Measurements from ENCODE around the gene CISTR.
"Not testable (repeated sequence)": the region's sequence is repeated elsewhere in the genome, so short reads cannot be mapped to it uniquely, and the experiment has no call there.

CISTR gene

DNA sequence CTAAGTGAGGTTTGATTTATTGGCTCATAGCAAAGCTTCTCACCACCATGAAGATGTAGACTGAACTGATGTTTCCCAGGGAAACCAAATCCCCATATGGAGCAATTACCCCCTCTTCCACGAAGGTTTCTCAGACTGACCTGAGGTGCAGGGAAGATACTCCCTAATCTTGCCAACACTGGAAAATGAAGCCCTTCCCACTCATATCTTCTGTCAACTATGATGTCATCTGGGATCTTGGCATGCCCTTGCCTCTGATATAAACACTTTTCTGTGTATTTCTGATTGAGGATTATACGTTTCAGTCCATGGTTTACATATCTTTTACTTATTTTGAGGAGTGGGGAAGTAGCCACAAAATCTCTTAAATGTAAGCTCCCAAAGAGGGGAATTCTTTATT is 14.1 kb upstream of the CISTR start:
- H3K4me3 ChIP-seq (replicated peaks; ENCODE audit: low read depth, low read length) = no peak overlapping the region
- no peak for TF ChIP-seq CTCF (IDR thresholded peaks at IDR 0.05; ENCODE audit: low read length, missing control alignments)
- DNase-seq (ENCODE audit: low read depth) = no peak

DNA sequence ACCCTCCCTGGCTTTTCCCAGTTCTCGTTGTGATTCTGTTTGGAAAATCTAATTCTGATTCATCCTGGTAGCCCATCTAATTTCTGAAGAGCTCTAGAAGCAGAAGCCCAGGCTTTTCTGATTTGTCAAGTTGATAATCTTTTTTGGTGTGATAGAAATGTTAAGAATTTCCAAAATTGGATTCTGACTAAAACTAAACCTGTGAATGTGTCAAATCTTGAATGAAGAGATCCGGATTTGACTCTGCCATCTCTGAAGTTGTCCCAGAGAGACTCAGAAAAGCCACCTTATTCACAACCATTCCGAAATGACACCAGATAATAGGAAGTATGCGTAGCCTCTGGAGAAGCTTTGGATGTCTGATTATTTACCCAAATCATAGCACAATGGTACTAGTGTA is 12.8 kb upstream of the CISTR start:
- no peak overlapping the region for H3K4me3 ChIP-seq (replicated peaks; ENCODE audit: low read depth, low read length)
- no peak for DNase-seq (ENCODE audit: low read depth)
- TF ChIP-seq CTCF (IDR thresholded peaks at IDR 0.05; ENCODE audit: low read length, missing control alignments) = no peak

DNA sequence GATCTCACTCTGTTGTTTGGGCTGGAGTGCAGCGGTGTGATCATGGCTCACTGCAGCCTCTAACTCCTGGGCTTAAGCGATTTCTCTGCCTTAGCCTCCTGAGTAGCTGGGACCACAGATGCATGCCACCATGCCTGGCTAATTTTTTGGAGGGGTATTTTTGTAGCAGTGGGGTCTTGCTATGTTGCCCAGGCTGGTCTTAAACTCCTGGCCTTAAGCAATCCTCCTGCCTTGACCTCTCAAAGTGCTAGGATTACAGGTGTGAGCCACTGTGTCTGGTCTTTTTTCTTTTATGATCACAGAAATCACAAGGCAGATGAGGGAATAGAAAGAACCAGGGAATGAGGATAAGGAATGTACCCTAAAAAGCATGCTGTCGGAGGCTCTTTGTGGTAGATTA is 11.0 kb upstream of the CISTR start:
- not testable (repeated sequence) for H3K4me3 ChIP-seq (replicated peaks; ENCODE audit: low read depth, low read length); DNase-seq (ENCODE audit: low read depth)

DNA sequence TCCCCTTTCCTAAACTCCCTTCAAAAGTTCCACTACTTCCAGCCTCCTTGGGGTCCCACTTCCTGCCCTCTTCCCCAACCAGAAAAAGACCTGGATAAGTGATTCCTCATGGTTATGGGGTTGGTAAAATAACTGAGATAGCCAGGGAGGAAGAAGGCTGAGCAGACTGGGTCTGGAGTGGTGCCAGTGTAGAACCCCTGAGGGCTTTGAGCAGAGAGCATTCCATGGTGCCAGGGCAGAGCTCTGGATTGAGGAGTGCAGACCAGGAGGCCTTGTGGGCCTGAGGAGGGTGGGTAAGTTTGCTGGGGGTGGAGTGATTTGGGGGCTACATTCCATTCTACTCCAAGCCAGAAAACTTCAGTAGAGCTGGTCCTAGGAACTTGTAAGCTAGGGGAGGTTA is 9.5 kb upstream of the CISTR start:
- no peak for TF ChIP-seq CTCF (IDR thresholded peaks at IDR 0.05; ENCODE audit: low read length, missing control alignments)
- DNase-seq (ENCODE audit: low read depth) = no peak
- H3K4me3 ChIP-seq (replicated peaks; ENCODE audit: low read depth, low read length) = no peak overlapping the region

- DNase-seq (ENCODE audit: low read depth) = no peak
- no peak for TF ChIP-seq CTCF (IDR thresholded peaks at IDR 0.05; ENCODE audit: low read length, missing control alignments)
Measured at GRCh38 chr12:53759261-53759660, 7.5 kb upstream of the CISTR start.

DNA sequence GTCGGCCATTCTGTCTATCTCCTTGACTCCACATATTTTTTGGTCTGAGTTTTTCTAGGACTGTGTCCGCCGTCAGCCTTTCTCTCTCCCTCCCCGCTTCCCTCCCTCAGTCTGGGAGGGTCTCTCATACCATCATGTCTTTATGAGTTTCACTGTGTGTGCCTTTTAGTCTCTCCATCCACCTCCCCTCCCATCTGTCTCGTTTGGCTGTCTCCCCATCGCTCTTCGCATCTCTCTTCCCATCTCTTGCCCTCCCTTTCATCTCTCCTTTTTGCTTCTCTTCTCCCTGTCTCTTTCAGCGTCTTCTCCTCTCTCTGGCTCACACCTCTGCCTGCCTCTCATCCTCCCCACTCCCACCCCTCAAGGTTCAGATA is 6.9 kb upstream of the CISTR start:
- no peak overlapping the region for H3K4me3 ChIP-seq (replicated peaks; ENCODE audit: low read depth, low read length)
- no peak for TF ChIP-seq CTCF (IDR thresholded peaks at IDR 0.05; ENCODE audit: low read length, missing control alignments)
- DNase-seq (ENCODE audit: low read depth) = no peak

More at GRCh38 chr12:53759261-53759660, 7.5 kb upstream of the CISTR start:
- H3K4me3 ChIP-seq (replicated peaks; ENCODE audit: low read depth, low read length) = no peak overlapping the region

GRCh38 chr12:53758081-53758729 is 6.4 kb upstream of the CISTR start:
- TF ChIP-seq CTCF (IDR thresholded peaks at IDR 0.05; ENCODE audit: low read length, missing control alignments) = no peak
- no peak overlapping the region for H3K4me3 ChIP-seq (replicated peaks; ENCODE audit: low read depth, low read length)
- DNase-seq (ENCODE audit: low read depth) = no peak
